Right atrium auricular region (tissue), 2 donors: ENCODE data around the gene SATB2. TPM values are rescaled to one million over a fixed set of nuclear protein-coding genes. Genes with fewer than 3 reads are reported as not detected.

Experiments
- DNase-seq: peaks from one replicate; pipeline ENCODE4 v3.0.0-alpha.2; 2019; ENCODE audit warnings: low spot score
- H3K27ac ChIP-seq, 2 donors: fragments of 200-600 bp; sonication (generic); 1 replicate in 1 of 2; 2 replicates in 1 of 2; pipeline ENCODE4 v1.5.1; 2016 to 2019
- H3K27me3 ChIP-seq, 2 donors: fragments of 200-600 bp; sonication (generic); one replicate each; pipeline versions ENCODE4 v1.5.1 to v1.6.0; 2017 to 2019
- H3K36me3 ChIP-seq: fragments of 200-600 bp; sonication (generic); one replicate; pipeline ENCODE4 v1.5.1; 2016
- H3K4me1 ChIP-seq, 2 donors: fragments of 200-600 bp; sonication (generic); one replicate each; pipeline versions ENCODE4 v1.5.1 to v1.6.0; 2017 to 2019
- H3K4me3 ChIP-seq, 2 donors: fragments of 200-600 bp; sonication (generic); 1 replicate in 1 of 2; 2 replicates in 1 of 2; pipeline ENCODE4 v1.5.1; 2017 to 2019; ENCODE audit warnings: mild to moderate bottlenecking in 1 of 2, moderate library complexity in 1 of 2
- H3K9me3 ChIP-seq, 2 donors: fragments of 200-600 bp; sonication (generic); one replicate each; pipeline ENCODE4 v1.5.1; 2019
- total RNA-seq, 2 donors: library from RNA; depleted of rRNA; stranded (reverse); fragments of >200 nt; gene quantifications; one replicate each; pipeline ENCODE4 v1.1.0, GENCODE V29; 2016
- TF ChIP-seq, protein P1 (sequence below), 2 donors: fragments of 200-600 bp; sonication (generic); IDR thresholded peaks; one replicate each; pipeline ENCODE4 v1.5.1; 2019; ENCODE audit warnings: antibody characterized with exemption in 2 of 2

SATB2 gene
- total RNA-seq, 2 donors from 2014 or later = 1.0 to 1.2 TPM

DNA sequence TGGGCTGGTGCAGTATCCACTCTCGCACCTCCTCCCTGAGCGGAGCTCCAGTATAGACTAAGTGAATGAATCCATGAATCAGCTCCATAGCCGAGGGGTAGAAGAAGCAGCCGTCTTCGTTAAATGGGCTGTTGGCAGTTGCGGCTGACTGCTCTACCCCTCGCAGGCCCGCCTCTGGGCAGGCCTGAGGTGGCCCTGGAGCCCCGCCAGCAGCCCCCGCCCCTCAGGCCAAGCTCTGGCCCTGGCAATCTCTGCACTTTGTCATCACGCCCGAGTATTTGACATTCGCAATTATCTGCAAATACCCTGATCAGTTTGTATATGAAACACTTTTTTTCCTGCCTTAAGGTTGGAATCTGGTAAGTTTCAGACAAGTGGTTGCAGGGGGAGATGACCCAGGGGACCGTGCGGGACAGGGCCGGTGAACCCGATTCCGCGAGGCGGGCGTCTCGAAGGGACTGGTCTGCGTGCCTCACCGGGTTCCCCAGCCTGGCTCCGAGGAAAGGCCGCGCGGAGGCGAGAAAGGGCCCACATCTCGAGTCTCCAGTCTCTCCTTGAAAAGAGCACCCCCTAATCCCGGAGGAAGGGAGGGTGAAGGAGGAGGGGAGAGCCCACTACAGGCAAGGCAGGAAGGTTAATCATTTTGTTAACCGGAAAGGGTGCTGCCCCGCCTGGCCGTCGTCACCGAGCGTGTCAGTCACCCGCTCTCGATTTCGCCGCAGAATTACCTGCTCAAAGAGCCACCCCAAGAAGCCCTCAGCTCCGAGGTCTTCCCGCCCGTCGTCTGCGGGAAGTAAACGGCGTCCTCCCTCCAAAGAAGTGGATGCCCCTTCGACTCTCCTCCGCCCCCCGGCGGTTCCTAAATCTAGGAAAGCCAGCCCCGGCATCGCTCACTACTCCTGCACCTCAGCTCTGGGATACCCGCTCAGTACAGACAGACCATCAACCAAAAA, 11.1 kb upstream of the SATB2 start:
- H3K27me3 ChIP-seq = peaks cover 56 to 77% of the 10 kb centered on the region in 2 donors
- H3K9me3 ChIP-seq = no peaks in the 10 kb centered on the region
- no peak overlapping the region for H3K27ac ChIP-seq
- DNase-seq = no peak
- TF ChIP-seq, protein P1, sequence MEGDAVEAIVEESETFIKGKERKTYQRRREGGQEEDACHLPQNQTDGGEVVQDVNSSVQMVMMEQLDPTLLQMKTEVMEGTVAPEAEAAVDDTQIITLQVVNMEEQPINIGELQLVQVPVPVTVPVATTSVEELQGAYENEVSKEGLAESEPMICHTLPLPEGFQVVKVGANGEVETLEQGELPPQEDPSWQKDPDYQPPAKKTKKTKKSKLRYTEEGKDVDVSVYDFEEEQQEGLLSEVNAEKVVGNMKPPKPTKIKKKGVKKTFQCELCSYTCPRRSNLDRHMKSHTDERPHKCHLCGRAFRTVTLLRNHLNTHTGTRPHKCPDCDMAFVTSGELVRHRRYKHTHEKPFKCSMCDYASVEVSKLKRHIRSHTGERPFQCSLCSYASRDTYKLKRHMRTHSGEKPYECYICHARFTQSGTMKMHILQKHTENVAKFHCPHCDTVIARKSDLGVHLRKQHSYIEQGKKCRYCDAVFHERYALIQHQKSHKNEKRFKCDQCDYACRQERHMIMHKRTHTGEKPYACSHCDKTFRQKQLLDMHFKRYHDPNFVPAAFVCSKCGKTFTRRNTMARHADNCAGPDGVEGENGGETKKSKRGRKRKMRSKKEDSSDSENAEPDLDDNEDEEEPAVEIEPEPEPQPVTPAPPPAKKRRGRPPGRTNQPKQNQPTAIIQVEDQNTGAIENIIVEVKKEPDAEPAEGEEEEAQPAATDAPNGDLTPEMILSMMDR (IDR thresholded peaks at IDR 0.05) = no peak
- H3K4me3 ChIP-seq = no peak overlapping the region
- no peaks in the 10 kb centered on the region for H3K36me3 ChIP-seq
- H3K4me1 ChIP-seq = peaks cover 0 to 43% of the 10 kb centered on the region in 2 donors

DNA sequence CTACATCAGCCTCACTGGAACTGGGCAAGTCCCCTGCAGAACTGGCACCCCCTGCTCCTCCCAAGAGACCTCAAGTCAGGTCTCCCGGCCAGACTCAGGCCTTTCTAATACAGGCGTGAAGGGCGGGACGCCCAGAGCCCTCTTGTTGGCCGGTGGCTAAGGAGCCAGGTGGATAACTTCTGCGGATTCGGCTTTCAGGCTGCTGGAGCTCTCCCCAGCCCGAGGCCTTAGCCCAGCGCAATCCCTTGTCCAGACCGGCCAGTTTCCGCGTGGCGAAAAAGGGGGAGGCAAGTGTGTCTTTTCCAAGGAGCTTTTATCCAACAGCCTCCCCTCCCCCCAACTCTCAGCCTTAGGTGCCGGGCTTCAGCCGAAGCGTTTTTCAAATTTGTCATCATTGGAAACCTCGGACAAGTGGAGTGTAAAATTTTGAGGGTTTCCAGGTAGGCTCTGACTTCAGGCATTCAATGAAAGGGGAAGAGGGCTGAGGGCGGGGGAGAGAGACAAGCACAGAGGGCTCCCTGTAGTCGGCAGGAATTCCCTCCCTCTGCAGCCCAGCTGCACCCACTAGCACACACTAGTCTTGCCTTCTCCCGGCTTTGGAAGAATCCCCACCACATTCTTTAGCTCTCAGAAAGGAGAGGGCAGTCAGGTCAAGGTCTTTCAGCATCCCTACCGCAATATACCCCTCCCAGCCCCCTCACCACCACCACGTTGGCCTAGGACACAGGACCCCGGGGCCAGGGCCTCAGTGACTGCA, 9.5 kb upstream of the SATB2 start:
- no peaks in the 10 kb centered on the region for H3K9me3 ChIP-seq
- TF ChIP-seq, protein P1 (IDR thresholded peaks at IDR 0.05) = no peak
- peaks cover 0 to 57% of the 10 kb centered on the region in 2 donors for H3K4me1 ChIP-seq
- DNase-seq = no peak
- H3K4me3 ChIP-seq = no peak overlapping the region
- no peak overlapping the region for H3K27ac ChIP-seq
- no peaks in the 10 kb centered on the region for H3K36me3 ChIP-seq
- peaks cover 69 to 93% of the 10 kb centered on the region in 2 donors for H3K27me3 ChIP-seq

DNA sequence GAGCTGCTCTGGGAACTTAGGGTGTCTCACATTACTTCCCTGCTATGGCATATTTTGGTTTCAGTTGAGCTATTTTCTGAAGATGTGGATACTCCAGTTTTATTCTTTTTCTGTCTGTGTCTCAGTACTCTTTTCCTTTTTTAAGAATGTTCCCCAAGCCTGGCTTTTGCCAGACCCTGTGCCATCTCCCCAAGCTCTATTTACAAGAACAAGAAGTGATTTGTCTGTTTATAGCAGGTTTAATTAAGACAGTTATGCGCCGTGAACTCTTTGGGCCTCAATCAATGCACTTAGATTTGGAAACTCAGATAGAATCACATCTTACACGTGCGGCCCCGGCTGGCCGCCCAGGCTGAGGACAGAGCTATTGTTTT, 8.9 kb upstream of the SATB2 start:
- H3K4me3 ChIP-seq = no peak overlapping the region
- DNase-seq = no peak
- H3K9me3 ChIP-seq = no peaks in the 10 kb centered on the region
- peaks cover 0 to 59% of the 10 kb centered on the region in 2 donors for H3K4me1 ChIP-seq
- H3K36me3 ChIP-seq = no peaks in the 10 kb centered on the region
- TF ChIP-seq, protein P1 (IDR thresholded peaks at IDR 0.05) = no peak
- no peak overlapping the region for H3K27ac ChIP-seq
- H3K27me3 ChIP-seq = peaks cover 68 to 99% of the 10 kb centered on the region in 2 donors

DNA sequence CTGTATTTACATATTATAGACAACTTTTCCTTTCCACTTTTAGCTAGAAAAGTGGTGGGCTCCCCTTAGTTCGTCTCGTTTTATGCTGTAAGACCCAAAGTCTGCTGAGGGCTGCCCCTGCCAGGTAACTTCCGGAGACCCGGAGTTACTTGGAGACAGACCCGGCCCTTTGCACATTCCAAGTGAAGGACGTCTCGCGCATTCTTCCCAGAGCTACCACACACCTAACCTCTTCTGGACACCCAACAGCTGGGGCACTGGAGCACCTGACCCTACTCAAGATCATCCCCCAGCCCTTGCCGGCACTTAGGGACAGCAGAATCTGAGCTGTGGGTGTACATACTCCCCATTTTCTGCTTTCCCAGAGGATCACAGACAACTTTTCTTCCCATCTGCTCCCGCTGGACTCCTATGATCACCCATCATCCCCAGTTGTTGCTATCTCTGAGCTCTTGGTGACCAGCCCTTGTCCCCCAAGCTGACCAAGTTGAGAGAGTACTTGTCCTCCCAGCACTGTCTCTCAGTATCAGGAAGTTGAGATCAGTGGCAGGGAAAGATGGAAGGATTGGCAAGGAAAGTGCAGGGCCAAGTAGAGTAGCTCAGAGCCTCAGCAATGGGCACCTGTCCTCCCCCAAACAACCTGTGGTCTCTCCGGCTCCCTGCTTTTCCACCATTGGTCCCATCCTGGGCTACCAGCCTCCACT, 8.4 kb upstream of the SATB2 start:
- Histone ChIP-seq H3K27me3 (peaks cover 69 to 98% of the 10 kb centered on the region in 2 donors), H3K4me1 (peaks cover 0 to 54% of the 10 kb centered on the region in 2 donors)

DNA sequence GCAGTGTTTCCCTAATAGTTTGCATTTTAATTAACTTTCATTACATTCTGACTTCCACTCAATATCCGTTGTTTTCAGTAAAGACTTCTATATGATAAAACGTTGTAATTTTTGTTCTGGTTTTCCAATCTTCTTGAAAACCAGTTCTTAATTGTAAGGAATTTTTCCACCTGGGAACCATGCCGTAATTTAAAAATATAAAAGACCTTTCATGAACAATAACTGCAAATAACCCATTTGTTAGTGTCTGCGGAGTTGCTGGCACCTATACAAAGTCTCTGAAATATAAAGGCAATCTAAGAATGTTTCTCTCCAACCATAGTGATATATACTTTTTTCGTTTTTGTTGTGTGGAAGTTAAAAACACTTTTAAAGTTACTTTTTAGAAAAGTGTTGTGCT, 7.7 kb upstream of the SATB2 start:
- Histone ChIP-seq H3K4me3 (no peak overlapping the region), H3K27ac (no peak overlapping the region), H3K36me3 (no peaks in the 10 kb centered on the region), H3K9me3 (no peaks in the 10 kb centered on the region), H3K27me3 (peaks cover 66 to 92% of the 10 kb centered on the region in 2 donors), H3K4me1 (peaks cover 0 to 46% of the 10 kb centered on the region in 2 donors)
- TF ChIP-seq, protein P1 (IDR thresholded peaks at IDR 0.05) = no peak
- no peak for DNase-seq

More for the DNA sequence above, 8.4 kb upstream of the SATB2 start:
- DNase-seq = no peak
- H3K4me3 ChIP-seq = no peak overlapping the region
- H3K9me3 ChIP-seq = no peaks in the 10 kb centered on the region
- H3K27ac ChIP-seq = no peak overlapping the region
- TF ChIP-seq, protein P1 (IDR thresholded peaks at IDR 0.05) = no peak
- no peaks in the 10 kb centered on the region for H3K36me3 ChIP-seq
